Skeletal muscle tissue (tissue), 4 donors: Measurements from ENCODE around the gene IHH. TPM values are rescaled to one million over a fixed set of nuclear protein-coding genes. Genes with fewer than 3 reads are reported as not detected.

ENCODE experiments used
- H3K27ac ChIP-seq: one replicate; pipeline ENCODE4 v1.7.0; 2013; ENCODE audit warnings: mild to moderate bottlenecking, low read depth, low read length, inconsistent platforms
- H3K27me3 ChIP-seq, 3 donors: one replicate each; pipeline ENCODE4 v1.7.0; 2013; ENCODE audit warnings: low read length in 3 of 3; ENCODE audit not compliant: control insufficient read depth in 3 of 3, insufficient read depth in 3 of 3
- H3K36me3 ChIP-seq, 3 donors: one replicate each; pipeline ENCODE4 v1.7.0; 2013; ENCODE audit warnings: low read length in 3 of 3; ENCODE audit not compliant: control insufficient read depth in 3 of 3, insufficient read depth in 3 of 3
- H3K4me1 ChIP-seq, 3 donors: one replicate each; pipeline ENCODE4 v1.7.0; 2013; ENCODE audit warnings: low read length in 3 of 3, mild to moderate bottlenecking in 3 of 3; ENCODE audit not compliant: control insufficient read depth in 3 of 3, insufficient read depth in 3 of 3
- H3K4me3 ChIP-seq, 3 donors: one replicate each; pipeline ENCODE4 v1.7.0; 2013; ENCODE audit warnings: low read length in 3 of 3
- H3K9ac ChIP-seq, 3 donors: one replicate each; pipeline ENCODE4 v1.7.0; 2013; ENCODE audit warnings: low read length in 3 of 3, mild to moderate bottlenecking in 3 of 3, moderate library complexity in 2 of 3, low read depth in 1 of 3
- H3K9me3 ChIP-seq, 3 donors: one replicate each; pipeline ENCODE4 v1.7.0; 2013; ENCODE audit warnings: low read length in 3 of 3; ENCODE audit not compliant: control insufficient read depth in 3 of 3
- total RNA-seq: library from RNA; depleted of rRNA; stranded (reverse); fragments of >200 nt; gene quantifications from one replicate; pipeline ENCODE4 v1.2.3, GENCODE V29; 2014
- donor health status: Osteomylitis.

IHH gene
- total RNA-seq, 1 donor from 2014 or later = not detected

DNA sequence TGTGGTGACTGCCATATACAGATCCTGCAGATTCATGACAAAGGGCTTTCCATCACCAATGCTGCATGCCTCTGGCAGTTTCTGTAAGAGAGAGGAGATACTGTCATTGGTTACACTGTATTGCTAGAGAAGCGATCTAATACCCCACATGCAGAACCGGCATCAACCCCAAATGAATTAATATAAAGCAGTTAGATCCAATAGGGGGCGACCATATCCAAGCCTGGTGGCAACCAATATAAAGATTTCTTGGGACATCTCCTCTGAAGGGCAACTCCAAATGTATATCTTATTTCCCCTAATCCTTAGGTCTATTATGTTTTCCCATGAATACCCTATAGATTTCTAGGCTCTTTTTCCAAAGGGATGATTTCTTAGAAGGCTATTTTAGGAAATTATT is 17.4 kb upstream of the IHH start:
- no peaks in the 10 kb centered on the region for H3K9me3 ChIP-seq
- peaks cover 0 to 4% (median 2%) of the 10 kb centered on the region in 3 donors for H3K4me1 ChIP-seq
- H3K27ac ChIP-seq = no peak overlapping the region
- H3K36me3 ChIP-seq = peaks cover 14 to 19% (median 15%) of the 10 kb centered on the region in 3 donors
- no peak overlapping the region for H3K9ac ChIP-seq
- H3K27me3 ChIP-seq = no peaks in the 10 kb centered on the region
- H3K4me3 ChIP-seq = no peak overlapping the region

DNA sequence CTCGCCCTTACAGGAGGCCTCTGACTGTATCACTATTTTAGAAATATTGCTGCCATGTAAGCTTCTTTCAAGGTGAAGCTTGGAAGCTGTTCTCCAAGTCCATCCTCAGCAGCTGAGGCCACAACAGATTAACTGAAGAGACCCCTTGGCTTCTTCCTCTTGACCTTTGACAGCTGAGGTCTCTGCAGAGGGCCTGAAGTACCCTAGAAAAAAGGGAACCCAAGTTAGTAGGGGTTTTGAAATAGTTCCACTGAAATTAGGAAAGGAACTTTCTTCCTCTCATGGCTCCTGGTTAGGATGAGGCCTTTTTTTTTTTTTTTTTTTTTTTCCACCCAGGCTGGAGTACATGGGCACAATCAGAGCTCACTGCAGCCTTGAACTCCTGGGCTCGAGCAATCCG is 15.5 kb upstream of the IHH start:
- Histone ChIP-seq H3K36me3 (peaks cover 15 to 22% (median 18%) of the 10 kb centered on the region in 3 donors), H3K9me3 (no peaks in the 10 kb centered on the region), H3K27me3 (no peaks in the 10 kb centered on the region), H3K4me1 (no peaks in the 10 kb centered on the region), H3K4me3 (no peak overlapping the region), H3K27ac (no peak overlapping the region), H3K9ac (no peak overlapping the region)

DNA sequence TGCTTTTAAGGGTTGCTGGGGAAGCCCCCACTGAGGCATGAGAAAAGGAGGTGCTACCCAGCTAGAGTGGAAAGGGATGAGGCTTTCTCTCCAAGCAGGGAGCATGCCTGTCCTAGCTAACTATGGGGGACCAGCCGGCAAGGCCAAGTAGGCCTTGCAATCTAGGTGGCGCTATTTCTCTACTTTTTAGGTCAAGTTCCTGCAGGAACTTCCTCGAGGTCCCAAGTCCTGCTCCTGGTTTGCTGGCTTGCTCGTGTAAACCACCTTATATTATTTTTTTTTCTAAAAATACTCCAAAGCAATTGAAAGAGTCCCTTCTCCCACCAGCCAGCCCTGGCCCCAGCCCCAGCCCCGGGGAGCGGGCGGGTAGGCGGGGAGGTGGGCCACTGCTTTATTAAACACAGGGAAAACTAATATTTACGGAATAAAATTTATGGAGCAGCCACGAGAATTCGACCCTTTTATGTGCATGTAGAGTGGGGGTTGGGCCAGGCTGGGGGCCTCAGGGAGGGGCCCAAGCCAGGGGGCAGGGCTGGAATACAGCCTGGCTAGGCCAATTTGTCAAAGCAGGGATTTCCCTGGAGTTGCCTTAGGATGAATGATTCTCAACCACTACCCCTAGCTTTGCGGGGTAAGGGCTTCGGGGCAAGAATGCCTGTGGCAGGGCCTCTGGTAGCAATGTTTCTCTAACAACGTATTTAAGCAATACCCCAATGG is 12.8 kb upstream of the IHH start:
- H3K27ac ChIP-seq = no peak overlapping the region
- no peak overlapping the region for H3K4me3 ChIP-seq
- H3K36me3 ChIP-seq = peaks cover 18 to 22% (median 19%) of the 10 kb centered on the region in 3 donors
- no peak overlapping the region for H3K9ac ChIP-seq
- H3K4me1 ChIP-seq = no peaks in the 10 kb centered on the region
- no peaks in the 10 kb centered on the region for H3K9me3 ChIP-seq
- H3K27me3 ChIP-seq = no peaks in the 10 kb centered on the region

DNA sequence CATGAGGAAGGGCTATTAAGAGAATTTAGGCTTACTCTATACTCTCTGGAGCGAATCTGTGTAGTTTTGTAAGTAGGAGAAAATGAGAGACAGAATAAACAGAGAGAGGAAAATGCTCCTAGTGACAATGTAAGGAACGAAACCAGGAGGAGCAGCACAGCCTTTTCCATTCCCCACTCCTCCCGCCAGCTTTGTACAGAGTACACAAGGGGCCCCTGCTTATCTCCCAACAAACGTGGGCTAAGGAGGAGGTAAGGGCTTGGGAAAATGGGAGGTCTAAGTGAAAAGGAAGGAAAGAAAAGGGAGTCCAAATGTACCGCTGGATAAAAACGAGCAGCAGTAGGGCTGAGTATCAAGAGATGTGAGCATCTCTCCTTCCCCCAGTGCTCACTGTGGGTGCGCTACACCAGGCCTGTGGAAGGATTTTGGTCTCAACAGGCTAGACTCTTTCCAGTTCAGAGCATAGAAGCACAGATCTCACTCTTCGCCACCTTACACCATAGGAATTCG is 12.1 kb upstream of the IHH start:
- Histone ChIP-seq H3K36me3 (peaks cover 18 to 20% (median 19%) of the 10 kb centered on the region in 3 donors), H3K4me3 (no peak overlapping the region), H3K4me1 (no peaks in the 10 kb centered on the region), H3K27me3 (no peaks in the 10 kb centered on the region), H3K27ac (no peak overlapping the region), H3K9me3 (no peaks in the 10 kb centered on the region), H3K9ac (no peak overlapping the region)

DNA sequence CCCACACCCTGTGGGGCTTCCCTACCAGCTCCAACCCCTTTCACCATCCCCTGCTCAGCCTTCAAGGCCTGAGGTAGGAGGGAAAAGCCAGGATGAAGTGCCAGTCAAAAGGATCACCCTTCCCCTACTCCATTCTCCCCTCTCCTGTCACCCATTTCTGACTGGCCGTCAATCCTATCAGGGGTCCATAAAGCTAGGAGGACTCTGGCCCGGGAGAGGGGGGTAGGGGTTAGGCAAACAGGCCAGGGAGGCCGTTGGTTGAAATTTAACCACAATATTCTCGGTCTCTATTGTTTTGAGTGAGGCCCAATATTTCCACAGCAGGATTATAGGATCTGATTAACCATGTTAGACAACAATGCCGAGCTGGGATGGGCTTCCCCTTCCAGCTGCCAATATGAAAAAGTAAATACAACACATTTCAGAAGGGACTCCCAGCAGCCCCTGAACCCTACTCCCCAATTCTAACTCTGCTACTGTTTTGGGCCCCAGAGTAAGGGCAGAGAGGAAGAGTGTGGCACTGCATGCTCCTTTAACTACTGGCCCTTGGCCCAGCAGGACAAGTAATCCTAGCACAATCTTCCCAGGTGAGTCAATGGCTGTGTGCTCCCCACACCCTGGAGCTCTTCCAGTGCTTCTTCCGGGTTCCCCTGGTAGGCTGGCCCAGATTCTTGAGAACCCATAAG is 10.6 kb upstream of the IHH start:
- H3K36me3 ChIP-seq = peaks cover 8 to 13% (median 11%) of the 10 kb centered on the region in 3 donors
- no peak overlapping the region for H3K27ac ChIP-seq
- no peak overlapping the region for H3K9ac ChIP-seq
- no peak overlapping the region for H3K4me3 ChIP-seq
- H3K4me1 ChIP-seq = no peaks in the 10 kb centered on the region
- no peaks in the 10 kb centered on the region for H3K9me3 ChIP-seq
- no peaks in the 10 kb centered on the region for H3K27me3 ChIP-seq

DNA sequence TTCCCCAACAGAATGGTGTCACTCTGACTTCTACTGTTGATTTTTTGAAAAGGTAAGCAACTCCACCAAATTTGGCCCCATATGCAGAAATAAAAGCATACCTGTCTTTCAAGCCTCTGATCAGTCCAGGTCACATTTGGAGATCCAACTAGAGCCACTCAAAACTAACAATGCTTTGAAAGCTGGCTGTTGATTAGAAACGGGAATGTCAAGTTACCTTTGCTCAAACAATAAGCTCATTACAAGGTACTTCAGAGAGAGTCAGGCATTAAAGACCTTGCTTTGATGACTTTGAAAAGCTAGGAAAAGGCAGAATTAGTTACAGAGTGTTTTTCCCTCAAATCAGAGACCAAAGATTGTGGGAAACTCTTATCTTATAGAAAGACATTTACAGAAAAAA is 4.8 kb upstream of the IHH start:
- Histone ChIP-seq H3K9ac (no peak overlapping the region), H3K27ac (no peak overlapping the region), H3K9me3 (no peaks in the 10 kb centered on the region), H3K27me3 (peaks cover 20 to 31% (median 29%) of the 10 kb centered on the region in 3 donors), H3K4me3 (no peak overlapping the region), H3K4me1 (peaks cover 0 to 4% (median 2%) of the 10 kb centered on the region in 3 donors), H3K36me3 (peaks cover 0 to 4% (median 0%) of the 10 kb centered on the region in 3 donors)

DNA sequence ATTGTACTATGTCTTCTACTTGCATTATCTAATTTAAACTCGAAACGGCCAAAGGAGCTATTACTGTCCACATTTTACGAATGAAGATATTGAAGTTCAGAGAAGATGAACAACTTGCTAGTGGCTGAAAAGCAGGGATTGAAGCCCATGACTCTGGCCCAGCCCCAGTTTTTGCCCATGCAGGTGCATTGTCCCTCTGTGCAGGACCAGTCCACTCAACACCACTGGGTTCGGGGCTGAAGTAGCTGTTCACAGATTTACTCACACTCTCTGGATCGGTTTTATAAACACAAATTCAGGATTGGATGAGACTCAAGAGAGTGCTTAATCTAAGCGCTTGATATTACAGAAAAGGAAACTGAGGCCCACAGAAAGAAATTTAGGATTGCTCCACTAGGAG is 1.4 kb upstream of the IHH start:
- H3K36me3 ChIP-seq = no peaks in the 10 kb centered on the region
- no peaks in the 10 kb centered on the region for H3K9me3 ChIP-seq
- H3K9ac ChIP-seq = no peak overlapping the region
- H3K4me3 ChIP-seq = no peak overlapping the region
- no peak overlapping the region for H3K27ac ChIP-seq
- peaks cover 25 to 31% (median 29%) of the 10 kb centered on the region in 3 donors for H3K4me1 ChIP-seq
- peaks cover 54 to 62% (median 62%) of the 10 kb centered on the region in 3 donors for H3K27me3 ChIP-seq

DNA sequence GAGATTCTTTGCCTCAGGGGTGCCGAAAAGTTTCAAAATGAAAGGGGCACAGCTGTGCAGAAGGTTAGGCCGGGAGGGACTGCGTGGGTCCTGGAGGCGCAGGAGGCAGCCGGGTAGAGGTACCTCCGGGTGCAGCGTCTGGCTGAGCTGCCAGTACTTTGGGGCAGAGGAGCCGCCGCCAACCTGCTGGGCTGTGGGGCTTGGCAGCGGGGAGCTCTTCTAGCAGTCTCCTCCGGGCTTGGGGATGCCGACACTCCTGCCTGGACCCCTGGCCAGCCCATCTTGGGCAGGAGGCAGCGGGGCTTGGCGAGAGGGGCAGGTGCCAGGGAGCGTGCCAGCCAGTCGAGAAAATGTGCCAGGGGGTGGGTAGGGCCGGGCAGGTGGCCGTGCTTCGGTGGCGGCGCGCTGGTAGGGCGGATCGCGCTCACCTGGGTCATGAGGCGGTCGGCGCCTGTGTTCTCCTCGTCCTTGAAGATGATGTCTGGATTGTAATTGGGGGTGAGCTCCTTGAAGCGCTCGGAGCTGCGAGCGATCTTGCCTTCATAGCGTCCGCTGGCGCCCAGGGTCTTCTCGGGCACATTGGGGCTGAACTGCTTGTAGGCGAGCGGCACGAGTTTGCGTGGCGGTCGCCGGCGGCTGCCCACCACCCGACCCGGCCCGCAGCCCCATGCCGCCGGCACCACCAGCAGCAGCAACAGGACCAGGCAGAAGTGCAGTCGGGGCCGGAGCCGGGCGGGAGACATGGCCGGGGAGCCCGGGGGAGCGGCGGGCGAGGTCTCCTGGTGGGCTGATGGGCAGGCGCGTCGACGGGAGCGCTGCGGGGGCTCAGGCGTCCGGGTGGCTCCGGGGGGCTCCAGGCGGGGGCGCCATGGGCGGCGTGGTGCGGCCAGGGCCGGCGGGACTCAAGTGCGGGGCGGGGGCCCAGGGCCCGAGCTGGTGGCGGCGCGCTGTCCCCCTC is 717 bp downstream of the IHH start:
- H3K9me3 ChIP-seq = no peaks in the 10 kb centered on the region
- H3K4me3 ChIP-seq = peak overlapping the region in 2 of 3 donors; percentile 40 to 45
- no peaks in the 10 kb centered on the region for H3K36me3 ChIP-seq
- peak overlapping the region in 1 of 3 donors; percentile 50 for H3K9ac ChIP-seq
- peaks cover 25 to 31% (median 29%) of the 10 kb centered on the region in 3 donors for H3K4me1 ChIP-seq
- no peak overlapping the region for H3K27ac ChIP-seq
- peaks cover 74 to 78% (median 78%) of the 10 kb centered on the region in 3 donors for H3K27me3 ChIP-seq

DNA sequence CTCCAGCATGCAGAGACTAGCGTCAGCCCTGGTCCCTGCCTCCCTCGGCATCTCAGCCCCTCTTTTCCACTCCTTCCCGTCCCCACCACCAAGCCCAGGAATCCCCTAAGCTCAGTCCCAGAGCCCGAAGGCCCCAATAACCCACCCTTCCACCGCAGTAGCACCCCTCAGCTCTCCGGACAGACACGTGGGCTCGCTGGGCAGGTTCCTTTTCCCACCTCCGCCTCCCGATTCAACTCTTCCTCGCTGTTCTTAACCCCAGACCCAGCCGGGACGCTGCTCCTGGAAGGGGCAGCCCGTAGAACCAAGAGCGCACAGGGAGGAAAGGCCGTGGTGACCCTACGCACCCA is 1.4 kb downstream of the IHH start:
- peak overlapping the region in 2 of 3 donors; percentile 40 to 45 for H3K4me3 ChIP-seq
- peak overlapping the region in 2 of 3 donors; percentile 14 to 50 for H3K9ac ChIP-seq

More for the DNA sequence above, 1.4 kb downstream of the IHH start:
- Histone ChIP-seq H3K27me3 (peaks cover 78 to 81% (median 79%) of the 10 kb centered on the region in 3 donors), H3K4me1 (peaks cover 25 to 31% (median 29%) of the 10 kb centered on the region in 3 donors), H3K36me3 (no peaks in the 10 kb centered on the region), H3K27ac (no peak overlapping the region), H3K9me3 (no peaks in the 10 kb centered on the region)
